Measurements from ENCODE around the gene HPCAL1. TPM values are rescaled to one million over a fixed set of nuclear protein-coding genes. Genes with fewer than 3 reads are reported as not detected.

The HPCAL1 gene
- total RNA-seq, 2 donors from 2014 or later, result 64.5 to 85.7 TPM

DNA sequence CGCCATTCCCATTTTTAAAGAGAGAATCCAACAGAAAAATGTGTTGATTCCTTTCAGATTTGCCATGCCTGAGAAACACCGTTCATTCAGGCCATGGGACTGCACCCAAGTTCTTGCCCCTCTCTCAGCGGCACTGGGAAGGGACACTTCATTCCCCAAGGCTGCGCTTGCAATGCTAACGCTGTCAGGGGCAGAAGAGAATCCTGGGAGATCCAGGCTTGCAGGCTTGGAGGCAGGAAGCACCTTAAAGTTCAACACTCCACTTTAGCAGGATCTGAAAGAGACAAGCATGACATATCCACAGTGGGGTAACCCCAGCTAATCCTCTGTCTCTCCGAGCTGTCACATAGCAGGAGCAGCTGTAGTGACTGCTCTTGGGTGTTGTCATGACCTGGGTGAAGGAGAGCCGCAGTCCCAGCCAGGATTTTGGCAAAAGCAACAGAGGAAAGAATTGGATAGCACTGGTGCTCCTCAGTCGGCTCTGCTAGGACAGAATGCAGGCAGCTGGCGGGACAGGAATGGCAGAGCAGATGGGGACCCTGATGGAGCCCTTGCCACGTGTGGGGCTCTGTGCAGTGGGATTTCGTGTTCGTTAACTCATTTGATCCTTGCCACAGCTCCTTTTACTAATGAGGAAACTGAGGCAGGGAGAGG is 167.4 kb downstream of the HPCAL1 start:
- no peak overlapping the region for H3K27ac ChIP-seq
- H3K4me3 ChIP-seq, result no peak overlapping the region
- DNase-seq, result no peak
- intact Hi-C loops (cut with DNase I), result no loop called here
- H3K9ac ChIP-seq (ENCODE audit: low read depth in 2 of 2, low read length in 2 of 2), result no peak overlapping the region
- no peaks in the 10 kb centered on the region for H3K36me3 ChIP-seq
- TF ChIP-seq, protein P1, sequence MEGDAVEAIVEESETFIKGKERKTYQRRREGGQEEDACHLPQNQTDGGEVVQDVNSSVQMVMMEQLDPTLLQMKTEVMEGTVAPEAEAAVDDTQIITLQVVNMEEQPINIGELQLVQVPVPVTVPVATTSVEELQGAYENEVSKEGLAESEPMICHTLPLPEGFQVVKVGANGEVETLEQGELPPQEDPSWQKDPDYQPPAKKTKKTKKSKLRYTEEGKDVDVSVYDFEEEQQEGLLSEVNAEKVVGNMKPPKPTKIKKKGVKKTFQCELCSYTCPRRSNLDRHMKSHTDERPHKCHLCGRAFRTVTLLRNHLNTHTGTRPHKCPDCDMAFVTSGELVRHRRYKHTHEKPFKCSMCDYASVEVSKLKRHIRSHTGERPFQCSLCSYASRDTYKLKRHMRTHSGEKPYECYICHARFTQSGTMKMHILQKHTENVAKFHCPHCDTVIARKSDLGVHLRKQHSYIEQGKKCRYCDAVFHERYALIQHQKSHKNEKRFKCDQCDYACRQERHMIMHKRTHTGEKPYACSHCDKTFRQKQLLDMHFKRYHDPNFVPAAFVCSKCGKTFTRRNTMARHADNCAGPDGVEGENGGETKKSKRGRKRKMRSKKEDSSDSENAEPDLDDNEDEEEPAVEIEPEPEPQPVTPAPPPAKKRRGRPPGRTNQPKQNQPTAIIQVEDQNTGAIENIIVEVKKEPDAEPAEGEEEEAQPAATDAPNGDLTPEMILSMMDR (IDR thresholded peaks at IDR 0.05), result no peak
- no peaks in the 10 kb centered on the region for H3K4me1 ChIP-seq
- H3K27me3 ChIP-seq, result no peaks in the 10 kb centered on the region
- H3K9me3 ChIP-seq, result no peaks in the 10 kb centered on the region

DNA sequence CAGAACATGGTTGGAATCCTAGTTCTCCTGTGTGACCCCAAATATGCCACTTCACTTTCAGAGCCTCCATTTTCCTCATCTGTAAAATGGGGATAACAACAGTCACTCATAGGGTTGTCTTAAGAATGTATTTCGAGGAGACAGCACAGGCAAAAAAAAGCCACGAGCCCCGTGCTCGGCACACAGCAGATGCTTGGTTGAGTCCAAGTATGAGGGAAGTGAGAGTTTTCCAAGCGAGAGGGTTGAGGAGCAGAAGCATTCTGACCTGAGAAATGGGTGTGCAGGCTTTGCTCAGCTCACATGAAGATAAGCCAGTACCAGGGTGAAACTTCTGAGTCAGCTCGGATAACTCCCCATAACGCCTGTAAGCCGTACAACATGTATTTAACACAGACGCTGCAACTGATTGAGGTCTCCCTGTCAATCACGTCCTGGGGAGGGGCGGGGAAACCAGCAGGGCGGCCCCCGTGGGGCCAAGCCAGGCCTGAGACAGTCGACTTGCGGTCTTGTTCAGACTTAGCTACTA is 168.4 kb downstream of the HPCAL1 start:
- no peaks in the 10 kb centered on the region for H3K27me3 ChIP-seq

DNA sequence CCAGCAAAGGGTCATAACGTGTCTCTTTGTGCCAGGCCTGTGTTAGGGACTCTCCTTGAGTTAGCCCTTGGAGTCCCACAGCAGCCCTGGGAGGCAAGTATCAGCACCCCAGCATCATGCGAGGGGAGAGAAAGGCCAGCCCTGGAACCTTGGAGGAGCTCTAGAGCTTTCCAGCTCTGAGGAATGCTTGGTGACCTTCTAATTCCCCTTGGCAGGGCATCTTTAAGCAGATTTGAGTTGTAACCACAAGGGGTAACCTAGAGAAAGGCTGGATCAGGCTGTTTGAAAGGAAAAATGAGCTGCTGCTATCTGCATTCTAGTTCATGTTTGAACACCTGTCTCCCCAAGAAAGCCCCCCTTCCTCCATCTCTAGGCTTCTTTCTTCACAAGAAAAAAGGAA is 169.3 kb downstream of the HPCAL1 start:
- DNase-seq, result no peak
- H3K27me3 ChIP-seq, result no peaks in the 10 kb centered on the region
- no peaks in the 10 kb centered on the region for H3K9me3 ChIP-seq
- no peak overlapping the region for H3K9ac ChIP-seq (ENCODE audit: low read depth in 2 of 2, low read length in 2 of 2)
- H3K4me1 ChIP-seq, result no peaks in the 10 kb centered on the region
- no peak overlapping the region for H3K27ac ChIP-seq
- H3K36me3 ChIP-seq, result no peaks in the 10 kb centered on the region
- H3K4me3 ChIP-seq, result no peak overlapping the region
- intact Hi-C loops (cut with DNase I), result no loop called here
- TF ChIP-seq, protein P1 (IDR thresholded peaks at IDR 0.05), result no peak

More for the DNA sequence above, 168.4 kb downstream of the HPCAL1 start:
- no peak for DNase-seq
- Histone ChIP-seq H3K9me3 (no peaks in the 10 kb centered on the region), H3K9ac (ENCODE audit: low read depth in 2 of 2, low read length in 2 of 2) (no peak overlapping the region), H3K36me3 (no peaks in the 10 kb centered on the region), H3K27ac (no peak overlapping the region), H3K4me1 (no peaks in the 10 kb centered on the region), H3K4me3 (no peak overlapping the region)
- intact Hi-C loops (cut with DNase I), result no loop called here
- TF ChIP-seq, protein P1 (IDR thresholded peaks at IDR 0.05), result no peak

DNA sequence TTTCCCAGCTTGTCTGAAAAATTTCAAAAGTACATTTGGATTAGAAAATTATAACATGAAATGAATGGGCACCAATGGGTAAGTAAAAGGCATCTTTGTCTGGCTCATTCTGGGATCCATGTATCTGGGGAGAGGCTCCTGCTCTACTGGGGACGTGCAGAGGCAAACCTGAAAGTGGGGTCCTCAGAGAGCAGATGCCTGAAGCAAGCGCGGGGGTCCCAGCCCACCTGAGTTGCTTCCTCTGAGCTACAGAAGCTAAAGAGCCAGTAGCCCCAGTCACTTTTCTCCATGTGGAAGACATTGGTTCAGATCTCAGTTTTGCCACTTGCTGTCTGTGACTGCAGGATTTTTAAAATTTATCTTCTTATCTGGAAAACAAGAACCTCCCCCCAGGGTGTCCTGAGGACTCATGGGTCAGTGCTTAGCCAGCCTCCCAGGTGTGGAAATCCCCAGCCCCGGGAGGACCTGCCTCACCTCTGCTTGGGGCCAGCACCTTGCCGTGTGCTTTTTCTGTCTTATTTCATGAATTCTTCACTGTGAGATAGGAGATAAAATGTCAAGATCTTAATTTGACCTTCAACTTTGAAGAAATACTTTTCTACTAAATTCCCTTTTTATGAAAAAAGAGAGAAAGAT is 170.5 kb downstream of the HPCAL1 start:
- no peaks in the 10 kb centered on the region for H3K27me3 ChIP-seq
- no peak overlapping the region for H3K4me3 ChIP-seq
- TF ChIP-seq, protein P1 (IDR thresholded peaks at IDR 0.05), result no peak
- intact Hi-C loops (cut with DNase I), result no loop called here
- no peaks in the 10 kb centered on the region for H3K36me3 ChIP-seq
- no peak overlapping the region for H3K9ac ChIP-seq (ENCODE audit: low read depth in 2 of 2, low read length in 2 of 2)
- no peak for DNase-seq
- H3K4me1 ChIP-seq, result no peaks in the 10 kb centered on the region
- no peak overlapping the region for H3K27ac ChIP-seq
- H3K9me3 ChIP-seq, result no peaks in the 10 kb centered on the region

DNA sequence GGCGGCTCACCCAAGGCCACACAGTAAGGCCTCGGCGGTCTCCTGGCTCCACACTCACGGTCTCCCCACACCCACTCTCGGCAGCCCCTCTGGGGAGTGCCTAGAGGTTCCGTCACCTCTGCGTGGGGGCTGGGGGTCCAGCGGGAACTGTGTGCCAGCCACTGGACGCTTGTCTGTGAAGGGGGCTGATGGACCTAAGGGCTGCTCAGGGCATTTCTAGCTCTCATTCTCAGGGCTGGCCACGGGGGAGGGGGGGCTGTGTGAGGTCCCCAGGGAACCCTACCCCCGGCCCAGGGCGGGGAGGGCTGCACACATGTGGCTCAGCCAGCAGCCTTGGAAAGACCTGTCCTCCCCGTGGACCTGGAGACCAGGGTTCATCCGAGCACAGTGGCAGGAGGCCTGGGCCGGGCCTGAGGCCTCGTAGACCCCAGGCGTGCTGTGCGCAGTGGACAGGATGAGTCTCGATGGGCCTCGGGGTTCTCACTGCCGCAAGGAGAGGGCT is 172.6 kb downstream of the HPCAL1 start:
- Histone ChIP-seq H3K36me3 (no peaks in the 10 kb centered on the region), H3K4me3 (no peak overlapping the region), H3K9me3 (no peaks in the 10 kb centered on the region), H3K27ac (no peak overlapping the region), H3K9ac (ENCODE audit: low read depth in 2 of 2, low read length in 2 of 2) (no peak overlapping the region), H3K4me1 (no peaks in the 10 kb centered on the region), H3K27me3 (no peaks in the 10 kb centered on the region)
- no peak for DNase-seq
- intact Hi-C loops (cut with DNase I), result no loop called here
- TF ChIP-seq, protein P1 (IDR thresholded peaks at IDR 0.05), result no peak
